ENCODE data around the gene INTS11. TPM values are rescaled to one million over a fixed set of nuclear protein-coding genes. Genes with fewer than 3 reads are reported as not detected.
A peak's percentile ranks its signal among the peaks of the same experiment; 100 is the strongest.

Gene INTS11
- total RNA-seq, 1 experiment from 2014 or later, result 254 TPM

- Histone ChIP-seq H2AFZ (ENCODE audit: low read length) (no peak overlapping the region), H3K9me3 (ENCODE audit: low read length) (no peaks in the 10 kb centered on the region), H3K36me3 (ENCODE audit: low read depth, low read length) (no peaks in the 10 kb centered on the region), H3K79me2 (ENCODE audit: low read length) (no peaks in the 10 kb centered on the region), H3K4me2 (ENCODE audit: low read length) (no peak overlapping the region), H3K4me1 (ENCODE audit: insufficient read depth, low read length) (peaks cover 24% of the 10 kb centered on the region), H3K27ac (ENCODE audit: low read length) (peak overlapping the region; percentile 82), H4K20me1 (ENCODE audit: low read length) (no peaks in the 10 kb centered on the region), H3K4me3 (ENCODE audit: low read length) (no peak overlapping the region), H3K9ac (ENCODE audit: low read length) (peak overlapping the region; percentile 16), H3K9me2 (replicated peaks; ENCODE audit: low read length) (no peaks in the 10 kb centered on the region), H3K27me3 (ENCODE audit: low read length) (no peaks in the 10 kb centered on the region), H3F3A (ENCODE audit: low read length, unreplicated experiment) (no peaks in the 10 kb centered on the region)
- DNase-seq (peak; percentile 90), ATAC-seq (peak; percentile 45)
- intact Hi-C loops (cut with micrococcal nuclease), result no loop called here
- no TSS peak for BruUV-seq (replicated peaks)
- ChIA-PET POLR2A (ENCODE audit: unreplicated experiment) (interaction anchor here (0.6 kb wide), 1 partner anchor 27 kb away, joined by 3 read pairs; no protein-coding TSS in a partner anchor), CTCF (interaction anchor here (2.3 kb wide), 1 partner anchor 9 kb away, joined by 23 read pairs; no protein-coding TSS in a partner anchor)
- TF ChIP-seq CTCF (conservative IDR thresholded peaks at IDR 0.05; ENCODE audit: low read depth, low read length) (no peak), EZH2 (IDR thresholded peaks at IDR 0.05; ENCODE audit: low read length, unreplicated experiment) (no peak)
Measured at GRCh38 chr1:1282998-1283397, 41.5 kb downstream of the INTS11 start.

- ATAC-seq (peak; percentile 81), DNase-seq (peak; percentile 97)
- Histone ChIP-seq H3K4me3 (ENCODE audit: low read length) (peak overlapping the region; percentile 4; the same call in 1 of the 2 replicates), H3K9me3 (ENCODE audit: low read length) (no peaks in the 10 kb centered on the region), H3K79me2 (ENCODE audit: low read length) (no peaks in the 10 kb centered on the region), H3K36me3 (ENCODE audit: low read depth, low read length) (no peaks in the 10 kb centered on the region), H3F3A (ENCODE audit: low read length, unreplicated experiment) (no peaks in the 10 kb centered on the region), H3K4me2 (ENCODE audit: low read length) (peak overlapping the region; percentile 55), H3K27ac (ENCODE audit: low read length) (peak overlapping the region; percentile 82), H3K27me3 (ENCODE audit: low read length) (no peaks in the 10 kb centered on the region), H3K4me1 (ENCODE audit: insufficient read depth, low read length) (peaks cover 24% of the 10 kb centered on the region), H4K20me1 (ENCODE audit: low read length) (no peaks in the 10 kb centered on the region), H2AFZ (ENCODE audit: low read length) (peak overlapping the region; percentile 31), H3K9ac (ENCODE audit: low read length) (peak overlapping the region; percentile 63), H3K9me2 (replicated peaks; ENCODE audit: low read length) (no peaks in the 10 kb centered on the region)
- BruUV-seq (replicated peaks), result no TSS peak
- ChIA-PET POLR2A (ENCODE audit: unreplicated experiment) (interaction anchor here (0.6 to 0.7 kb wide), 2 partner anchors 124 to 268 kb away, joined by 3 read pairs; no protein-coding TSS in a partner anchor), CTCF (interaction anchor here (0.6 to 2.3 kb wide), 2 partner anchors 10 to 40 kb away, joined by 3 to 23 read pairs; no protein-coding TSS in a partner anchor)
- intact Hi-C loops (cut with micrococcal nuclease), result no loop called here
- no peak for TF ChIP-seq CTCF (conservative IDR thresholded peaks at IDR 0.05; ENCODE audit: low read depth, low read length)
- TF ChIP-seq EZH2 (IDR thresholded peaks at IDR 0.05; ENCODE audit: low read length, unreplicated experiment), result no peak
- TF ChIP-seq EZH2phosphoT487 (IDR thresholded peaks at IDR 0.05; ENCODE audit: borderline replicate concordance, low read length), result no peak
Measured at GRCh38 chr1:1281533-1282321, 42.7 kb downstream of the INTS11 start.

Data from PC-3 (cell line).